ENCODE results near the gene KIF3C. TPM values are rescaled to one million over a fixed set of nuclear protein-coding genes. Genes with fewer than 3 reads are reported as not detected.
"Not testable (repeated sequence)": the region's sequence is repeated elsewhere in the genome, so short reads cannot be mapped to it uniquely, and the experiment has no call there.

KIF3C gene
- total RNA-seq, 1 donor from 2014 or later, result 56.6 TPM

- DNase-seq (ENCODE audit: low spot score), result no peak
- ATAC-seq, result no peak
- intact Hi-C loops (cut with DNase I), result no loop called here
Measured at GRCh38 chr2:25929789-25930473, 52.4 kb downstream of the KIF3C start.

- ATAC-seq (no peak), DNase-seq (ENCODE audit: low spot score) (no peak)
- intact Hi-C loops (cut with DNase I), result no loop called here
Measured at GRCh38 chr2:25928668-25929067, 53.6 kb downstream of the KIF3C start.

- no peak for DNase-seq (ENCODE audit: low spot score)
- ATAC-seq, result no peak
- intact Hi-C loops (cut with DNase I), result no loop called here
Measured at GRCh38 chr2:25926984-25927756, 55.1 kb downstream of the KIF3C start.

- no peak for ATAC-seq
- intact Hi-C loops (cut with DNase I), result no loop called here
- no peak for DNase-seq (ENCODE audit: low spot score)
Measured at GRCh38 chr2:25922501-25922900, 59.8 kb downstream of the KIF3C start.

- no peak for ATAC-seq
- no peak for DNase-seq (ENCODE audit: low spot score)
- intact Hi-C loops (cut with DNase I), result no loop called here
Measured at GRCh38 chr2:25920786-25921415, 61.4 kb downstream of the KIF3C start.

GRCh38 chr2:25920336-25920735 lies 62.0 kb downstream of the KIF3C start:
- no peak for ATAC-seq
- DNase-seq (ENCODE audit: low spot score), result no peak
- intact Hi-C loops (cut with DNase I), result no loop called here

GRCh38 chr2:25917832-25918231 lies 64.5 kb downstream of the KIF3C start:
- DNase-seq (ENCODE audit: low spot score) (no peak), ATAC-seq (no peak)
- intact Hi-C loops (cut with DNase I), result no loop called here

- DNase-seq (ENCODE audit: low spot score); ATAC-seq; intact Hi-C loops (cut with DNase I): not testable (repeated sequence)
Measured at GRCh38 chr2:25917411-25917810, 64.9 kb downstream of the KIF3C start.

- DNase-seq (ENCODE audit: low spot score); ATAC-seq; intact Hi-C loops (cut with DNase I): not testable (repeated sequence)
Measured at GRCh38 chr2:25915944-25916772, 66.1 kb downstream of the KIF3C start.

- intact Hi-C loops (cut with DNase I); ATAC-seq; DNase-seq (ENCODE audit: low spot score): not testable (repeated sequence)
Measured at GRCh38 chr2:25915411-25915810, 66.9 kb downstream of the KIF3C start.

- ATAC-seq; DNase-seq (ENCODE audit: low spot score); intact Hi-C loops (cut with DNase I): not testable (repeated sequence)
Measured at GRCh38 chr2:25913696-25913973, 68.7 kb downstream of the KIF3C start.

- DNase-seq (ENCODE audit: low spot score) (no peak), ATAC-seq (no peak)
- intact Hi-C loops (cut with DNase I), result no loop called here
Measured at GRCh38 chr2:25912851-25913695, 69.2 kb downstream of the KIF3C start.

- DNase-seq (ENCODE audit: low spot score); intact Hi-C loops (cut with DNase I); ATAC-seq: not testable (repeated sequence)
Measured at GRCh38 chr2:25909574-25909973, 72.7 kb downstream of the KIF3C start.

- DNase-seq (ENCODE audit: low spot score), result no peak
- intact Hi-C loops (cut with DNase I), result no loop called here
- no peak for ATAC-seq
Measured at GRCh38 chr2:25905126-25905525, 77.2 kb downstream of the KIF3C start.

GRCh38 chr2:25903216-25903776 lies 79.0 kb downstream of the KIF3C start:
- ATAC-seq (no peak), DNase-seq (ENCODE audit: low spot score) (no peak)
- intact Hi-C loops (cut with DNase I), result no loop called here

GRCh38 chr2:25899404-25899970 lies 82.8 kb downstream of the KIF3C start:
- no peak for ATAC-seq
- intact Hi-C loops (cut with DNase I), result no loop called here
- DNase-seq (ENCODE audit: low spot score), result no peak

- intact Hi-C loops (cut with DNase I), result no loop called here
- ATAC-seq, result no peak
- DNase-seq (ENCODE audit: low spot score), result no peak
Measured at GRCh38 chr2:25897506-25897905, 84.8 kb downstream of the KIF3C start.

- DNase-seq (ENCODE audit: low spot score); ATAC-seq; intact Hi-C loops (cut with DNase I): not testable (repeated sequence)
Measured at GRCh38 chr2:25896308-25896707, 86.0 kb downstream of the KIF3C start.

Data from sciatic nerve (tissue), 2 donors.